ENCODE results near the gene GRIN2B.

Gene GRIN2B

GRCh38 chr12:13976028-13976584, 5.3 kb downstream of the GRIN2B start:
- TF ChIP-seq CTCF (conservative IDR thresholded peaks at IDR 0.05; ENCODE audit: low read length) = no peak
- DNase-seq (ENCODE audit: low read depth) = no peak
- H3K4me3 ChIP-seq (ENCODE audit: low read length) = no peak overlapping the region

DNA sequence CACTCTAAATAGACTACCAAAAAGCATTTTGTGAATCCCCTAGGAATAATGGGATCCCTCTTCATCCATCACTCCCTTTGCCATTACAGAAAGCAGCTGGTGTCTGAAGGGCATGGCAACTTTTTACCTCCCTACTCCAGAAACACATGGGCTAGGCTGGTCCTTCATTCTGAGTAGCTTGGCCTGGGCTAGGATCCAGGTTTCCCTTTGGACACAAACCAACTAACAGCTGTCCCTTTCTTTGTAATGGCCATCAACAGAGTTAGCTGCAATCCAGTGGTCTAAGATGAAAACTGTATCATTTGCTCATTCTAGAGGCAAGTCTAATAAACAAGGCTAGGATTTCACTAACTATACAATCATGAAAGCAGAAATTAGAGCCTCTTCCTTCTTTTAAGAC, 7.4 kb downstream of the GRIN2B start:
- no peak for TF ChIP-seq CTCF (conservative IDR thresholded peaks at IDR 0.05; ENCODE audit: low read length)
- no peak for DNase-seq (ENCODE audit: low read depth)
- H3K4me3 ChIP-seq (ENCODE audit: low read length) = no peak overlapping the region

DNA sequence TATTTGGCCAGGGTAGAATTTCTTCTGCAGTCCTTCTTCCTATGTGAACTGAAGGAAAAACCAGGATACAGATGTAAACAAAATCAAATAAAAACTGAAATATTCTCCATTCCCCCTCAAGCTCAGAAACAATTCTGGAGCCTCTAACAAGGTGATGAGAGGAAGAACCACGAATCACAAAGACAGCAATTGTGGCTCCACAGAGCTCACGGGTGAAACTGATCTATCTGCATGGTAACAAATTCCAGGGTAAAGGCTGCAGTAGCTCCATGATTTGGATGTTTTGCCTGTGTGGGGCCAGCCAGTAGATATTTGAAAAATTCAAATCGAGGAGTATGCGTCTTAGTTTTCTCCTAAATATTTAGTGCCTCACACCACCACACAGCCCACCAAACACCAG, 10.6 kb downstream of the GRIN2B start:
- H3K4me3 ChIP-seq (ENCODE audit: low read length) = no peak overlapping the region
- DNase-seq (ENCODE audit: low read depth) = no peak
- no peak for TF ChIP-seq CTCF (conservative IDR thresholded peaks at IDR 0.05; ENCODE audit: low read length)

- no peak for DNase-seq (ENCODE audit: low read depth)
- no peak for TF ChIP-seq CTCF (conservative IDR thresholded peaks at IDR 0.05; ENCODE audit: low read length)
- H3K4me3 ChIP-seq (ENCODE audit: low read length) = no peak overlapping the region
Measured at GRCh38 chr12:13968281-13968680, 13.1 kb downstream of the GRIN2B start.

DNA sequence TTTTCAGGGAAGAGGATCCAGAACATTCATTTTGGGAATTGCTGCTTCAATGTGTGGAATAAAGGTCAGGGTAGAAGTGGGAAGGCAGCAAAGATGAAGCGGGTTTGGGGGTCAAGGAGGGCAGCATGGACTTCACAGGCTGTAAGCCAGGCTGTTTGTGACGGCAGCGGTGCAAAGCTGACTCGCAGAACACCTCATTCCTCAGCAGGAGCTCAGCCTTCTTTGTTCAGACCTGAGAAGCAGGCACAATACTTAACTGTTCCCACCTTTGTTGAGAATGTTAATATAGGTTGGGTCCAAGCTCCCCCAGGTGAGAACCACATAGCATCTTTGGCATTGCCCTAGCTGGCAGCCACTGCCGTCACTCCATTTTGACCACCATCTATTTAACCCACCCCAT, 16.7 kb downstream of the GRIN2B start:
- H3K4me3 ChIP-seq (ENCODE audit: low read length) = no peak overlapping the region
- TF ChIP-seq CTCF (conservative IDR thresholded peaks at IDR 0.05; ENCODE audit: low read length) = no peak
- no peak for DNase-seq (ENCODE audit: low read depth)

GRCh38 chr12:13962699-13963098, 18.7 kb downstream of the GRIN2B start:
- no peak for DNase-seq (ENCODE audit: low read depth)

More at GRCh38 chr12:13962699-13963098, 18.7 kb downstream of the GRIN2B start:
- H3K4me3 ChIP-seq (ENCODE audit: low read length) = no peak overlapping the region
- peak; percentile 18 for TF ChIP-seq CTCF (conservative IDR thresholded peaks at IDR 0.05; ENCODE audit: low read length)
